Measurements from ENCODE around the gene CDR2.

The CDR2 gene

GRCh38 chr16:22395960-22396359 is 21.5 kb upstream of the CDR2 start:
- no peak for TF ChIP-seq CTCF (IDR thresholded peaks at IDR 0.05; ENCODE audit: insufficient read depth, missing control alignments)
- no peak for FAIRE-seq
- no peak for DNase-seq (ENCODE audit: insufficient read length, low spot score)

- TF ChIP-seq CTCF (IDR thresholded peaks at IDR 0.05; ENCODE audit: insufficient read depth, missing control alignments) = no peak
- no peak for FAIRE-seq
- no peak for DNase-seq (ENCODE audit: insufficient read length, low spot score)
These were observed 19.7 kb upstream of the CDR2 start for GRCh38 chr16:22394121-22394520.

- FAIRE-seq (no peak), DNase-seq (ENCODE audit: insufficient read length, low spot score) (no peak)
- TF ChIP-seq CTCF (IDR thresholded peaks at IDR 0.05; ENCODE audit: insufficient read depth, missing control alignments) = no peak
These were observed 13.8 kb upstream of the CDR2 start for GRCh38 chr16:22388101-22388644.

GRCh38 chr16:22386976-22387375 is 12.6 kb upstream of the CDR2 start:
- TF ChIP-seq CTCF (IDR thresholded peaks at IDR 0.05; ENCODE audit: insufficient read depth, missing control alignments) = no peak
- DNase-seq (ENCODE audit: insufficient read length, low spot score) (no peak), FAIRE-seq (no peak)

- FAIRE-seq = no peak
- TF ChIP-seq CTCF (IDR thresholded peaks at IDR 0.05; ENCODE audit: insufficient read depth, missing control alignments) = no peak
- DNase-seq (ENCODE audit: insufficient read length, low spot score) = no peak
These were observed 10.8 kb upstream of the CDR2 start for GRCh38 chr16:22385196-22385595.

GRCh38 chr16:22383827-22384226 is 9.4 kb upstream of the CDR2 start:
- FAIRE-seq = no peak
- no peak for TF ChIP-seq CTCF (IDR thresholded peaks at IDR 0.05; ENCODE audit: insufficient read depth, missing control alignments)
- no peak for DNase-seq (ENCODE audit: insufficient read length, low spot score)

GRCh38 chr16:22381392-22381791 is 7.0 kb upstream of the CDR2 start:
- FAIRE-seq (no peak), DNase-seq (ENCODE audit: insufficient read length, low spot score) (no peak)
- TF ChIP-seq CTCF (IDR thresholded peaks at IDR 0.05; ENCODE audit: insufficient read depth, missing control alignments) = no peak

Measured in D721Med (cell line).